NK-92 treated with Interleukin-12 subunit alpha and Interleukin-12 subunit beta, amount 100 ng/mL, for 24 hours (cell line): Measurements from ENCODE around the gene XYLB.

Source experiments
- DNase-seq: peaks from one replicate; lab custom pipeline; 2025; lab: John Stamatoyannopoulos, UW

Gene XYLB

GRCh38 chr3:38454884-38455638 is 108.5 kb downstream of the XYLB start:
- DNase-seq = no peak

- DNase-seq = no peak
Observed at GRCh38 chr3:38455639-38456430, 109.2 kb downstream of the XYLB start.

- no peak for DNase-seq
Observed at GRCh38 chr3:38457111-38458003, 110.8 kb downstream of the XYLB start.

- no peak for DNase-seq
Observed at GRCh38 chr3:38458796-38459498, 112.4 kb downstream of the XYLB start.

GRCh38 chr3:38459499-38460048 is 113.0 kb downstream of the XYLB start:
- no peak for DNase-seq

- DNase-seq = no peak
Observed at GRCh38 chr3:38460377-38461270, 114.0 kb downstream of the XYLB start.
